RWPE1 (cell line): ENCODE results near the gene PHF24.
"Not testable (repeated sequence)": the region's sequence is repeated elsewhere in the genome, so short reads cannot be mapped to it uniquely, and the experiment has no call there.

ENCODE experiments used
- CTCF ChIA-PET: fragments of 350-600 bp; sonication (Branson Sonifier 250); formaldehyde crosslinking; extraction: SDS; loops from one replicate; lab custom pipeline; 2021; lab: Yijun Ruan, JAX
- POLR2A ChIA-PET: fragments of 400-600 bp; formaldehyde crosslinking; extraction: SDS; loops from one replicate; lab custom pipeline; 2020; ENCODE audit warnings: antibody characterized with exemption; ENCODE audit not compliant: low non-redundant PET; lab: Yijun Ruan, JAX
- DNase-seq: peaks from one replicate; pipeline ENCODE4 v3.0.0; 2012; ENCODE audit warnings: low spot score
- H3K27ac ChIP-seq: fragments of 450-650 bp; 2 replicates; pipeline ENCODE4 v1.5.1; 2017
- TF ChIP-seq, protein P1 (sequence below): fragments of 450-650 bp; conservative IDR thresholded peaks from 2 replicates; pipeline ENCODE4 v1.5.1; 2017; ENCODE audit warnings: low read depth, mild to moderate bottlenecking

PHF24 gene

DNA sequence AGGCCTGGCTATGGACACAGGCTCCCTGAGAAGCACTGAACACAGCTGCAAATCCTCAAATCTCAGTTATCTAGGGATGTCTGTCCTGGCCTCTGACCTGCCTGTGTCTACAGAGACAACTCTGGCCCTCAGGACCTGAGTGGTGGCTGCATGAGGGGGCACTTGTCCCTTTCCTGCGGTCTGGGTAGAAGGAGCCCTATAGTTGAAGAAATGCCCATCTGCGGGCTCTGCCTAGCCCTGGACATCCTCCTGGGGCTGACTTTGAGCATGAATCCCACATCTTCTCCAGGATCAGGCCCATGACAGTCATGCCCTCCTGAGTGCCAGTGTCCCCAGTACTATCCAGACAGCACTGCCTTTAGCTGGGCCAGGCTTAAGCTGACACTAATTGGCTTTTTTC lies 41.5 kb downstream of the PHF24 start:
- TF ChIP-seq, protein P1, sequence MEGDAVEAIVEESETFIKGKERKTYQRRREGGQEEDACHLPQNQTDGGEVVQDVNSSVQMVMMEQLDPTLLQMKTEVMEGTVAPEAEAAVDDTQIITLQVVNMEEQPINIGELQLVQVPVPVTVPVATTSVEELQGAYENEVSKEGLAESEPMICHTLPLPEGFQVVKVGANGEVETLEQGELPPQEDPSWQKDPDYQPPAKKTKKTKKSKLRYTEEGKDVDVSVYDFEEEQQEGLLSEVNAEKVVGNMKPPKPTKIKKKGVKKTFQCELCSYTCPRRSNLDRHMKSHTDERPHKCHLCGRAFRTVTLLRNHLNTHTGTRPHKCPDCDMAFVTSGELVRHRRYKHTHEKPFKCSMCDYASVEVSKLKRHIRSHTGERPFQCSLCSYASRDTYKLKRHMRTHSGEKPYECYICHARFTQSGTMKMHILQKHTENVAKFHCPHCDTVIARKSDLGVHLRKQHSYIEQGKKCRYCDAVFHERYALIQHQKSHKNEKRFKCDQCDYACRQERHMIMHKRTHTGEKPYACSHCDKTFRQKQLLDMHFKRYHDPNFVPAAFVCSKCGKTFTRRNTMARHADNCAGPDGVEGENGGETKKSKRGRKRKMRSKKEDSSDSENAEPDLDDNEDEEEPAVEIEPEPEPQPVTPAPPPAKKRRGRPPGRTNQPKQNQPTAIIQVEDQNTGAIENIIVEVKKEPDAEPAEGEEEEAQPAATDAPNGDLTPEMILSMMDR: no peak
- no peak for DNase-seq
- ChIA-PET POLR2A (no interaction called here), CTCF (interaction anchor here (0.7 to 1.4 kb wide), 2 partner anchors 20 to 51 kb away, joined by 4 read pairs; no protein-coding TSS in a partner anchor)
- H3K27ac ChIP-seq: peak overlapping the region; percentile 13

DNA sequence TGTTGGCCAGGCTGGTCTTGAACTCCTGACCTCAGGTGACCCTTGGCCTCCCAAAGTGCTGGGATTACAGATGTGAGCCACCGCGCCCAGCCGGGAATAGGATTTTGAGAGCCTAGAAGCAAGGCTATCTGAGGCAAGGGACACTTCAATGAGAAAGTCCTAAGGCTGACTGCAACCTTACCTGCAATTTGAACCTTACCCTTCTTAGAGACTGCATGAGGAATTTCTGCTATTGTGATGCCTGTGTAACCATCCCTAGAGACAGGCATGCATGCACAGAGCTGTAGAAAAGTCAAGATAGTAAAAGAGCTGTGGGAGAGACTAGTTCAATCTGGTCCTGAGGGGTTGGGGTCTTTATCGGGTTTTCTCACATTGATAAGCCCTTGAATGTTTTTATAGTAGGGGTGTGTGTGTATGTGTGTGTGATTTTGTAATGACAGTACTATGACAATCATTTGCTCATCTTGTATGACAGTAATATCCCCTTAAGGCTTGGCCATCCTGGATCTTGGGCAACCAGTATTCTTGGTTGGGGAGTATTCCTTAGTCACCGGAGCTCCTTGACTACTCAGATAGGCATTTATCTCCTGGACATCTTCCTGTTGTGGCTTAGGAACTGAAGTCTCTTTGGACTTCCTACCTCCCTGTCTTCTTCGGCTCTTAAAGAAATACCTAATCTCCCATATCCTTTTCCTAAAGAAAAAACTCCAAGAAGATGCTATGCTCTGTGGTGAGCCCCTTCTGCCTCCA lies 42.6 kb downstream of the PHF24 start:
- peak overlapping the region; percentile 13; the same call in 1 of the 2 replicates for H3K27ac ChIP-seq
- TF ChIP-seq, protein P1: no peak
- ChIA-PET POLR2A (no interaction called here), CTCF (interaction anchor here (1.4 to 1.6 kb wide), 2 partner anchors 50 to 101 kb away, joined by 3 to 4 read pairs; no protein-coding TSS in a partner anchor)
- DNase-seq: no peak

DNA sequence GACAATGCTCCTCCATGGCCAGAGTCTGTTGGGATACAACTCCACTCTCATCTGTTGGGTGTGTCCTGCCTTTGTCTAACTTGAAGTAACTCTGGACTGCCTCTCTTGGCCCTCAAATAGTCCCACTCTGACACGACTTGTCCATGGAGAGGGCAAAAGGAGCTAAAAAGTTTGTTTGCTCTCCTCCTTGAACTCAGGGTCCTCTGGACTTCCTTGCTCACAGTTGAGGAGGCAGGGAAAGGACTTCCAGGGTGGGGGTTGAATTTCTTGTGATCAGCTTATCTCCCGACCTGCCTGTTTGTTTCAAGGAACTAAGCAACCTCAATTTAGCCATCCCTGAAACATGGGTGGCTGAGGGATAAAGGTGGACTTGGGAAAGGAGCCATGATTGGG lies 43.2 kb downstream of the PHF24 start:
- ChIA-PET POLR2A (no interaction called here), CTCF (interaction anchor here (1.4 to 1.6 kb wide), 2 partner anchors 50 to 101 kb away, joined by 3 to 4 read pairs; no protein-coding TSS in a partner anchor)
- H3K27ac ChIP-seq: no peak overlapping the region
- TF ChIP-seq, protein P1: no peak
- no peak for DNase-seq

DNA sequence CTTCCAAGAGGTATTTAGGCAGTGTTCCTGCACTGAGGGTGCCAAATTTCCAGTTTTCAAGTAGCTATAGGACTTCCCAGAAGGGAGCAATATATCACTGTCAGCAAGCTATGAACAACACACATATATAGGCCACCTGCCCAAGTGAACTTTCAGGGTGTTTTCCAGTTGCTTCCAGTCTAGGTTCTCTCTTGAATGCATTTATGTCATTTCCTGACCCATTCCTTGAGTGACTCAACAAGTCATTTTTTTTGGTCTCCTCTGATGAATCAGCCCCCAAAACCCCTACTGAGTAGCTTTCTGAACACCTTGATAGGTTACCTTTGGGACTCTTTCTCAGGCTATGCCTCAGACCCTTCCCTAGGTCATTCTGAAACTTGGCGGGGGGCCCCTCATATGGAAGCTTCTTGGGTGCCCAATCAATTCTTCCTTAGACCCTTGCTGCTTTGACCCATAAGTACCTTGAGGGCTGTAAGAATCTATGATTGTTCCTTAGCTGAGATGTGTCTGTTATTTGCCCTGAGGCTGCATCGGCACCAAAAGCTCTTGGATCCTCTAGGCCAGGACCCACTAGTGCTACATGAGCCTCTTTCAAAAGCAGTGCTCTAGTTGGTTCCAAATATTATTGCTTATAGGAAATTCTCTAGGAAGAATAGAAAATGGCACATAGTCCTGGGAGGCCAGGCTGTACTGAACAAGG lies 43.9 kb downstream of the PHF24 start:
- ChIA-PET CTCF (interaction anchor here (1.6 kb wide), 1 partner anchor 102 kb away, joined by 3 read pairs; no protein-coding TSS in a partner anchor), POLR2A (no interaction called here)
- TF ChIP-seq, protein P1: no peak
- H3K27ac ChIP-seq: no peak overlapping the region
- no peak for DNase-seq

DNA sequence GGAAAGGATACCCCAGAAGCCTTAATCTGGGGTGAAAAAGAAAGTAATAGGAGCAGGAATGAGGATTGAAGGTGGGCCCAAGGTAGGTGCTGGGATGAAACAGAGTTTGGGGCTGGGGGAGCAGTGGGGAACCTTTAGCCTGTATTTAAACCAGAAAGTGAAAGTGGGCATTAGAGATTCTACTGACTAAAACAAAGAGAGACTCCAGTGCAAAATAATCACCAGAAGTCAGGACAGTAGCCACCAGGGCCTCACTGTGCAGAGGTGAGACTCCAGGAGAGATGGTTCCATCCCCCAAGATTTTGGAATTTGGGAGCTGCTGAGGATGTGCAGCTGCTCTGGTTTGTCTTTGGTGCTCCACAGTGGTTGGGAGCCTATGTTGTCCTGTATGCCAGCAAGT lies 44.5 kb downstream of the PHF24 start:
- ChIA-PET POLR2A (no interaction called here), CTCF (no interaction called here)

DNA sequence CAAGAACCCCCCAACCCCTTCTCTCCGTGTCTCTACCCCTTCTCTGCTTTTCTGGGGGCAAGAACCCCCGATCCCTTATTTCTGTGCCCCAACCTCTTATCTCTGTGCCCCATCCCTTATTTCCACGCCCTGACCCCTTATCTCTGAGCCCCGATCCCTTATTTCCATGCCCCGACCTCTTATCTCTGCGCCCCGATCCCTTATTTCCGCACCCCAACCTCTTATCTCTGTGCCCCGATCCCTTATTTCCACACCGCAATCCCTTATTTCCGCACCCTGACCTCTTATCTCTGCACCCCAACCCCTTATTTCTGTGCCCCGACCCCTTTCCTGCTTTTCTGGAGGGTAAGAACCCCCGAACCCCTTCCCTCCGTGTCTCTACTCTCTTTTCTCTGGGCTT lies 46.2 kb downstream of the PHF24 start:
- H3K27ac ChIP-seq, CTCF ChIA-PET, POLR2A ChIA-PET, DNase-seq: not testable (repeated sequence)

More for the DNA sequence above, 44.5 kb downstream of the PHF24 start:
- H3K27ac ChIP-seq: no peak overlapping the region
- no peak for DNase-seq
- TF ChIP-seq, protein P1: no peak
